GM21367 (cell line): ENCODE results near the gene TMEM40.
A peak's percentile ranks its signal among the peaks of the same experiment; 100 is the strongest.
"Not testable (repeated sequence)": the region's sequence is repeated elsewhere in the genome, so short reads cannot be mapped to it uniquely, and the experiment has no call there.

Experiments used
- ATAC-seq: cut with Tn5 transposase; IDR thresholded peaks from one replicate; pipeline ENCODE4 v1.9.1; 2021; ENCODE audit not compliant: unreplicated experiment

TMEM40 gene

GRCh38 chr3:12719984-12720898 is 38.8 kb downstream of the TMEM40 start:
- peak; percentile 85 for ATAC-seq

DNA sequence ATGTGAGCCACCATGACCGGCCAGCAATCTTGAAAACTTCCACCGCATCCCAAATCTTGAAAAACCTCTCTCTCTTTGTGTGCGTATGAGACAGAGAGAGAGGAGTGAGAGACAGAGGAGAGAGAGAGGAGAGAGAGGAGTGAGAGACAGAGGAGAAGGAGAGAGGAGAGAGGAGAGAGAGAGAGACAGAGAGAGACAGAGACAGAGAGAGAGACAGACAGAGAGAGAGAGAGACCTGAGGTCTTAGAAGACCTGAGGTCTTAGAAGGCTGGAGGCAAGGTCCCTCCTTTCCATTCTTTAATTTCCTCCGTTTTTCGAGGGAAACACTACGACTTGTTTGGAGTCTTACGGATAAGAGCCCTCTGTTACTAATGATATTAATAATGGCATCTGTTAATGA is 39.5 kb downstream of the TMEM40 start:
- ATAC-seq = no peak

DNA sequence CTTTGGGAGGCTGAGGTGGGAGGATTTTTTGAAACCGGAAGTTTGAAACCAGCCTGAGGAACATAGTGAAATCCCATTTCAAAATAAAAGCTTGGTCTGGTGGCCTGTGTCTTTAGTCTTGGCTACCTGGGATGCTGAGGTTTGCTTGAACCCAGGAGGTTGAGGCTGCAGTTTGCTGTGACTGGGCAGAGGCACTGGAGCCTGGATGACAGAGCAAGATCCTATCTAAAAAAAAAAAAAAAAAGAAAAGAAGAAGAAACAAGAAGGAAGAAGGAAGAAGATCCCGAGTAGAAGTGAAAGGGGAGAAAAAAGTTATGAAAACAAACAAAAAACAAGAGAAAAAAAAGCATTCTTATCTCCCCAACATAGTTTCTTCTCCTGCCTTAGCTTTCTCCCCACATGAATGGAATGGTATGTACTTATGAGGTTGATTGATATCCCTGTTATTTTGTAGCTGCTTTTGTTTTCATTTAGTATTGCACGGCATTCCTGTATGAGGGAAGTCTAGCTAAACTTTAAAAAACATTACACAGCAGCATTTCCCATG is 42.4 kb downstream of the TMEM40 start:
- no peak for ATAC-seq

DNA sequence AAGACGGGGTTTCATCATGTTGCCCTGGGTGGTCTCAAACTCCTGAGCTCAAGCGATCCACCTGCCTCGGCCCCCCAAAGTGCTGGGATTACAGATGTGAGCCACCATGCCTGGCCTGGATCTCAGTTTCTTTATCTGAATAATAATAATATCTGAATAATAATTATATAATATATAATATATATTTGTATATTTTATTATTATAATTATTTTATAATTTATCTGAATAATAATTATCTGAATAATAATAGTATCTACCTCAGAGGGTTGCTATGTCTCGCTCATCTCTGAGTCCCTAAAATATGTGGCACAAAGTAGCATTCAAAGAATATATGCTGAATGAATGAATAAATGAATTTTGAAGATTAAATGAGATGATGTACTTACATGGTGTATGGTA is 44.8 kb downstream of the TMEM40 start:
- ATAC-seq = no peak

- no peak for ATAC-seq
Measured at GRCh38 chr3:12710062-12710461, 49.0 kb downstream of the TMEM40 start.

DNA sequence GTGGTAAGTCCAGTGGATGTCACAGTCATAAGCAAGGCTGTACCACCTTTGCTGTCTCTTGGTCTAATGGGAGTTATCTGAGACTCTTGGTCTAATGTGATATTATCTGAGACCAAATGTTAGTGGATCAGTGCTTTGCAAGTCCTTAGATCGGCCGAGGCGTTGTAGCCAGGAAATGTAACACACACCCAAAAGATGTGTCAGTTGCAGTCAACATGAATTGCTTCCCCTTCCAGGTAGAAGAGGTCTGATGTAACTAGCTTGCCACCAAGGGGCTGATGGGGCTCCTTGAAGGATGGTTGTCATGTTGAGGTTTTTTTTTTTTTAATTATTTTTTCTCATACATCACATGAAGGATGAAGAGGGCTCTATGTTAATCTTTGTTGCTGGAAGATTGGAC is 49.7 kb downstream of the TMEM40 start:
- ATAC-seq = no peak

GRCh38 chr3:12708584-12709192 is 50.4 kb downstream of the TMEM40 start:
- no peak for ATAC-seq

DNA sequence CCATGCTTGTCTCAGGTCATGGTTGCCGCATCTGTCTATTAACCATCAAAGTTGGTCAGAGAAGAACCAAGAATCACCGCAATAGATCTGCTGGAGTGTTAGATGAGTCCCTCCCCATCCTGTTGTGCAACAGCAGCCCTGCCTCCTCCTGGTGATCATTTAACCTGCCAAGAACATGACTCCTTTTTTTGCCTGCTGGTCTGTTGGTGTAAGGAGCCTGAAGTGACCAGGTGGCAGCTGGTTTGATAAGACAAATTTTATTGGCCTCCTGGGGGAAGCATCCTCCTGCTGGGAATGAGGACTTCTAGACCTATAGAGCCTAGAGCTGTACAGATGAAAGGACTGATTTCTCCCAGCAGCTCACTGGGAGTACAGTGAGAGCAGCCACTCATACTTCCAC is 51.6 kb downstream of the TMEM40 start:
- no peak for ATAC-seq

- peak; percentile 95 for ATAC-seq
Measured at GRCh38 chr3:12706504-12707253, 52.4 kb downstream of the TMEM40 start.

DNA sequence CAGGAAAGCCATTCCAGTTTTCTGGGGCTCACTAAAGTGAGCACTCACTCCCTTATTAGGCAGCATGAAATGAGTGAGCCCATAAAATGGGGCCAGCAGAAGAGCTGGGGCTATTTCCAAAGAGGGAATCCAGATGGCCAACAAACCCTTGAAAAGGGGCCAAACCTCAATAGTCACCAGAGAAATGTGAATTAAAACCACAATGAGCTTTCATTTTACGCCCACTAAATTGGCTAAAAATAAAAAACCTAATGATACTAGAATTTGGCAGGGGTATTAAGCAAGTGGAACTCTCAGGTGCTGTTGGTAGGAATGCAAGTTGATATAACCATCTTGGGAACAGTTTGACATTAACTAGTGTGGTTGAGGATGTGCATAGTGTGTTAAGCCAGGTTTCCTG is 53.1 kb downstream of the TMEM40 start:
- ATAC-seq = no peak

GRCh38 chr3:12705374-12705926 is 53.6 kb downstream of the TMEM40 start:
- no peak for ATAC-seq

DNA sequence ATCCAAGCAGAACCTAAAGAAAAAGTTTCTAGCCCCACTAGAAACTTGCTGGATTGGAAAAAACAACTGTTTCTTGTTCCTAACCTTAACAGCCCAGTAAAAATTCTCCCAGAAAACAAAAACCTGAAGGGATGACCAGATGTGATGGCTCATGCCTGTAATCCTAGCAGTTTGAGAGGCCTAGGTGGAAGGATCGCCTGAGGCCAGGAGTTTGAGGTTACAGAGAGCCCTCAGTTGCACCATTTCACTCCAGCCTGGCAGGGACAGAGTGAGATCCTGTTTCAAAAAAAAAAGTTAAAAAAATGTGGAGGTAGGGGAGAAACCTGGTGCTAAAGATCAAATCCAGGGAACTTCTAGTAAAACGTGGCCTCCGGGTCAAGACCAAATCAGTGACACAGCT is 56.6 kb downstream of the TMEM40 start:
- ATAC-seq = no peak

DNA sequence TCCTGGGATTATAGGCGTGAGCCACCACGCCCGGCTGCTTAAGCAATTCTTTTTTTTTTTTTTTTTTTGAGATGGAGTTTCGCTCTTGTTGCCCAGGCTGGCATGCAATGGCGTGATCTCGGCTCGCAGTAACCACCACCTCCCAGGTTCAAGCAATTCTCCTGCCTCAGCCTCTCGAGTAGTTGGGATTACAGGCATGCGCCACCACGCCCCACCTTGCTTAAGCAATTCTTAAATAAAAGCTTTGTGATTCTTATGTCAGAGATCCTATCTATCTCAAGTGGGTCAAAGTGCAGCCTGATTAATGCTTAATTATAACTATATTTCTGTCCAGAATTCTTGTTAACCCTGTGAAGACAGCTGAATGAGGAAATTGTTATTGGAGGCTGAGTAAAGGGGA is 57.5 kb downstream of the TMEM40 start:
- ATAC-seq = not testable (repeated sequence)

DNA sequence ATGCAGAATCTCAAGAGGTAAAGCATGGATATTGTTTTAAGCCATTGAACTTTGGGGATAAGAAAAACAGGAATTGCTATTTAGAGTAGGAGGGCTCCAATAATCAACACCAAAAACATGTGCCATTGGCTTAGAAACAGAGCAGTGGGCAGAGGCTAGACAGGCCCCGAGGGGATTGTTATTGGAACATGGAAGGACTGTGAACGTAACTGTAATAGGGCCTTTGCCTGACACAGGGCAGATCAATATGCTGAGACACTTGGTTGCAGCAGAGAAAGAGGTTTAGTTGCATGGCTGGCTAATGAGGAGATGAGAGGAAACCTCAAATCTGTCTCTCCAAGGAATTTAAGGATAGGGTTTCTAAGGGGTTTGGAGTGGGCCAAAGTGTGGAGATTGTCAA is 58.3 kb downstream of the TMEM40 start:
- ATAC-seq = no peak

DNA sequence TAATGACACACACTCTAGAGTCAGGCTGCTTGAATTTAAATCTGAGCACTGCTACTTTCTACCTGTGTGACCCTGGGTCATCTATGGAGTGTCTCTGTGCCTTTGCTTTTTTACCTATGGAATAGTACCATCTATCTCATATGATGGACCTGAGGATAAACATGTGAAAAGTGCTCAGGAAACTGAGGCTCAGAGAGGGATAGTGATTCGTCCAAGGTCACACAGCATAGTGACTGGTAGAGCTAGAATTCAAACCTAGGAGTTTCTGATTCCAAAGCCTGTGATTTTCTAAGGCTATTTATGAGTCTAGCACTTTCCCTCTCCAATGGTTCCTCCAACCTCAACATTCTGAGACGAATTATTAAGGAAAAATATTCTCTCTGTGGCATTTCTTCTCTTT is 63.1 kb downstream of the TMEM40 start:
- ATAC-seq = no peak

- no peak for ATAC-seq
Measured at GRCh38 chr3:12695112-12695511, 63.9 kb downstream of the TMEM40 start.

GRCh38 chr3:12692444-12692843 is 66.6 kb downstream of the TMEM40 start:
- no peak for ATAC-seq

GRCh38 chr3:12689997-12690711 is 68.9 kb downstream of the TMEM40 start:
- ATAC-seq = no peak

- ATAC-seq = no peak
Measured at GRCh38 chr3:12687948-12688347, 71.1 kb downstream of the TMEM40 start.

GRCh38 chr3:12686096-12686495 is 73.0 kb downstream of the TMEM40 start:
- no peak for ATAC-seq
